HS-27A (cell line): Measurements from ENCODE around the gene TVP23C.
A peak's percentile ranks its signal among the peaks of the same experiment; 100 is the strongest.
"Not testable (repeated sequence)": the region's sequence is repeated elsewhere in the genome, so short reads cannot be mapped to it uniquely, and the experiment has no call there.

Experiments
- DNase-seq: peaks from one replicate; pipeline ENCODE4 v3.0.0-alpha.2; 2012; ENCODE audit warnings: low read depth, missing footprints

TVP23C gene

GRCh38 chr17:15563375-15563857 lies at the start of gene TVP23C:
Gene TVP23C, minus strand, starts transcription at chr17:15563483. Its CDS starts 35 bp downstream, at chr17:15563448.
- peak; percentile 50 for DNase-seq

- not testable (repeated sequence) for DNase-seq
Observed at GRCh38 chr17:15592960-15593359, 29.7 kb upstream of the TVP23C start.

- DNase-seq = not testable (repeated sequence)
Observed at GRCh38 chr17:15591986-15592385, 28.7 kb upstream of the TVP23C start.

DNA sequence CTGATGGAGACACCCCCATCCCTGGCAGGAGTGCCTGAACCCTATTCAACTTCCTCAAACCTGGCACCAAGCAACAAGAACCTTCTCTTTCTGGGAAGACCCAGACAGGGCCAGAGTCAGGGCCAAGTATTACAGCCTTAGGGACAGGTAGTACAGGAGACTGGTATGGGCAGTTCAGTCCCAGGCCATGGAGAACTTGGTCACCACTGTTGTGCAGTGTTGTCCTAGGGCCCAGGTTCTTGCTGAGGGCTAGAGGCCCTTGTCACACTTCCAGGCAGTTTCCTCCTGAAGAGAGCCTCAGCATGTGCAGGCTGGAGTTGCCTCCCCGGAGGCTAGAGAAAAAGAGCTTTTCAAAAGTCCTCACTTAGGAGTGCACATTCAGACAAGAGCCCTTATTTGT lies 27.6 kb upstream of the TVP23C start:
- DNase-seq = not testable (repeated sequence)

DNA sequence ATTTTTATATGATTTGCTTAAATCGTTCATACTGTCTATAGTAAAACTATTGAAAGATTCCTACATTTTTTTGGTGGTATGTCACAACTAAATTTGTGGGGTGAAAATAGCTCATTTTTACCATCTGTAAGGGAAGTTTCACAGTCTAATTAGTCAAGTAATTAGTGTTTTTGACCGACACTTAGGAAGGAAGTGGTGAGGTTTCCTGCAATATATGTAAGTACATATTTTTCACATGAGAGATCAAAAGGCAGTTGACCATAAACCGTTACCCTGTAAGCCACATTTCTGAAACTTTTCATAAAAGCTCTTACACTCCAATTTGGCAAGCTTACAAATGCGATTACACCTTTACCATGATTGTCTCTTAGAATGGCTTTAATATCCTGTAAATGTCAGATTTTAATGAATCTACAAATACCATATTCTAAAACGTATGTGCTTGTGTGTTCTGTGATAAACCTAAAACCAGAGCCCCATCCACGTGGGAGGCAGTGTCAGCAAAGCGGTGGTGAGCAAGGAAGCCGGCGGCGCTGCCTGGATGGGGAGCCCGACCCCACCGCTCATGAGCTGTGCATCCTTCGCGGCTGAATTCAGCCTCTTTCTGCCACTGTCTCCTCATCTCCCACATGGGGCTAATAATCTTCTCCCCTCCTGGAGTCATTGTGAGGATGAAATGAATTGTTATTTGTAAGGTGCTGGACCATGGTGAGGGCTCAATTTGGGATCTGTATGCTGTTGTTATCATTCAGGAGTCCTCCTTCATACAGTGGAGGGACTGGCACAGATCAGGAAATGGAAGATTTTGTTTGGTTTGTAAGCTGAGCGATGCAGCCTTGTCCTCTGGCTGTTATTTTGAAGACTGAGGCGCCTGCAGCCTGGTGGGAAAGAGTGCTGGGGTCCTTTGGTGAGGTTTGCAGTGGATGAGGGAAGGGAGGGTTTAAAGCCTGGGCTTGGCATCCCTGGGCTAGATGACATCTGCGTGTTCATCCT lies 26.6 kb upstream of the TVP23C start:
- DNase-seq = not testable (repeated sequence)

GRCh38 chr17:15588017-15588416 lies 24.7 kb upstream of the TVP23C start:
- not testable (repeated sequence) for DNase-seq

DNA sequence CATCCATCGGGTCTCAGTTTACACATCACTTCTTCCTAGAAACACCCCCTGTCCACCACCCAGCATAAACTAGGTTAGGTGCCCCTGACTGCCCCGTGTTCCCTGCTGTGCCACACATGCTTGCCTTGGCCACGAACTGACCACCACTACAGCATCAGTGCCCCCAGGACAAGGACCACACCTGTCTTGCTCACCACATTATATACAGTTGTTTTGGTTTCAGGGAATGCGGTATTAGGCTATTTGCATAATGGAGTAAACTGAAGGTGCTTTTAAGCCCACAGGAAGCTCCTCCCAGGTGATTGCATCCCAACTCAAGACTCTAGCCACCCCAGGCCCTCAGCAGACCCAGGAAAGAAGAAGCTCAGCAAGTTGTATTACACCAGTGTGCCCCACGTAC lies 20.0 kb upstream of the TVP23C start:
- DNase-seq = not testable (repeated sequence)

DNA sequence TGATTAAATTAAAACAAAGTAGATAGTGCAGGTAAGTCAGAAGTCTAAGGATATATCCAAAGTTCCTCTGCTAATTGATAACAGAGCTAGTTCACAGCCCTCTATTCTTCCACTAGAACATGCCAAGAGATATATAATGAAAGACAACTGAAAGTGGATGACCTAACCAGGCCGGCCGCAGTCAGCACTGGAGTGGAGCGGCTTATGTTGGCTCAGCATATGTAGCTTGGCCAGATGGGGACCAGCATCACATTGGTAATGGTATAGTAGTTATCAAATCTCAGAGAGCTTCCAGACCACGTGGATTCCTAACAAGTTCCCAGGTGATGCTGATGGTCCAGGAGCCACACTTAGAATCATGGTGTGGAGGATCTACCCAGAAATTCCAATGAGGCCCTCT lies 18.2 kb upstream of the TVP23C start:
- DNase-seq = not testable (repeated sequence)

GRCh38 chr17:15576848-15577247 lies 13.6 kb upstream of the TVP23C start:
- not testable (repeated sequence) for DNase-seq

DNA sequence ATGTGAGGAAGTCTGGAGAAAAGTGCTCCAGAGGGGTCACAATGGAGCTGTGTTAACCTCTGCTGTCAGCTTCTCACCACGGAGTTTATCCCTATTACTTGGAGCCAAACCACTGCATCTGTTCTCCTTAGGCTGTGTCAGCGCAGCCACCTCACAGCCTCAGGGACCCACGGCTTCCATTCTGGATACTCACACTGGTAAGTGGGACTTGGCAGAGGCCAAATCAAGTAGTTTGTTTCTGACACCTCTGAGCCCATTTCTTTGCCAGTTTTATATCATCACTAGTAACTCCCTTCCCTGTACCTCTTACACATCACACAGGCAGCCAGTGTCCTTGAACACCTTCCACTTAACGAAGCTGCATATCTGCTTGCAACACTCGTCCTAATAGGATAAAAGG lies 11.4 kb upstream of the TVP23C start:
- DNase-seq = not testable (repeated sequence)

DNA sequence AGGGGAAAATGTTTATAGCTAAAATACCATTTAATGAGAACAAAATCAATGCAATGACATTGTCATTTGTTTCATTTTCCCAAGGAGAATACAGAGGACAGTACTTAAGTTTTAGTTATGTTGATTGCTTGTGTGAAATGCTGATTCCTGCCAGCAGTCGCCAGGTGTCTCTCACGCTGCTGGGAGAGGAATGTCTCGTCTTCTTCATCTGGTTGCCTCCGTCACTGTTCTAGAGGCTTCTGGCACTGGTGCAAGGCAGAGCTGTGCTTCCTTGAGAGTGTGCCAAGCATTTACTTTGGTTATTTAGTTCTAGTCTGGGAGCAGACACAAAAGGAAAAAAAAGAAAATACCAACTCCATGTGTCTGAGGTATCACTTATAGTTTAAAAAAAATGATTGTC lies 10.6 kb upstream of the TVP23C start:
- DNase-seq = not testable (repeated sequence)

DNA sequence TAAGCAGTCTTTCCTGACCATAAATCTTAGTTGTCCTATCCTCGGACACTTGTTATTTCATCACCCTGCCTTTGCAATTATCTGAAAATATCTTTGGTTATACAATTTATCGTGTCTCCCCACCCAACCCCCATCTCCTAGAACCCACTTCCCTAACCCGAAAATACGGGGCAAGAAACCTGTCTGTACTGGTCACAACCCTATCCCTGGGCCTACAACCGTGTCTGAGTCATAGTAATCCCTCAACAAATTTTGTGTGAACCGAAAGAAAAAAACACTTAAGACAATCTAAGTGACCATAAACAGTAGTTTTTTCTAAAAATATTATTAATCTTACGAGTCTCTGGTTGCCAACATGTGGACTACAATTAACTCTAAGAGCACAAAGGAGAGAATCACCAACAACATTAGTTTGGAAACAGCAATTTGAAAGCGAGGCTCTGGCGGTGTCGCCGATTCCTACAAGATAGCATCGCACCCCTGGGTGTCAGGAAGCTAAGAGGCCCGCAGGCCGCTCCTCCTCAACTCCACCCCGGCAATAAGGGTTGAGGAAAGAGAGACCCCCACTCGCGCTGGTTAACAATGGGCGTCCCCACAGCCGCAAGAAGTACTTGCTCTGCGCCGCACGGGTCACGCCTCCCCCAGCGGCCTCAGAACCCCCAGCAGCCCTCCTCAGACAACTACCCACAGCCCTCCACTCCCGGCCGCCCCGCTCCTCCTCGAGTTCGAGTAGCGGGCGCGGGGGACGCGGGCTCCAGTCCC lies 489 bp downstream of the TVP23C start:
- not testable (repeated sequence) for DNase-seq

DNA sequence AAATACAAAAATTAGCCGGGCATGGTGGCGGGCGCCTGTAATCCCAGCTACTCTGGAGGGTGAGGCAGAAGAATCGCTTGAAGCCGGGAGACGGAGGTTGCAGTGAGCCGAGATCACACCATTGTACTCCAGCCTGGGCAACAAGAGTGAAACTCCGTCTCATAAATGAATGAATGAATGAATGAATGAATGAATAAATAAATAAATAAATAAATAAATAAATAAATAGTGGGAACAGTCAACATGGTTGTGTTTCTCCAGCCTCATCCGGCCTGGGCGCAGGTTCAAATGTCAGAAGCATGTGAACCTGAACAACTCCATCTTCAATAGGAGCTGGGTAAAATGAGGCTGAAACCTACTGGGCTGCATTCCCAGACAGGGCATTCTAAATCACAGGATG lies 1.8 kb downstream of the TVP23C start:
- DNase-seq = not testable (repeated sequence)

DNA sequence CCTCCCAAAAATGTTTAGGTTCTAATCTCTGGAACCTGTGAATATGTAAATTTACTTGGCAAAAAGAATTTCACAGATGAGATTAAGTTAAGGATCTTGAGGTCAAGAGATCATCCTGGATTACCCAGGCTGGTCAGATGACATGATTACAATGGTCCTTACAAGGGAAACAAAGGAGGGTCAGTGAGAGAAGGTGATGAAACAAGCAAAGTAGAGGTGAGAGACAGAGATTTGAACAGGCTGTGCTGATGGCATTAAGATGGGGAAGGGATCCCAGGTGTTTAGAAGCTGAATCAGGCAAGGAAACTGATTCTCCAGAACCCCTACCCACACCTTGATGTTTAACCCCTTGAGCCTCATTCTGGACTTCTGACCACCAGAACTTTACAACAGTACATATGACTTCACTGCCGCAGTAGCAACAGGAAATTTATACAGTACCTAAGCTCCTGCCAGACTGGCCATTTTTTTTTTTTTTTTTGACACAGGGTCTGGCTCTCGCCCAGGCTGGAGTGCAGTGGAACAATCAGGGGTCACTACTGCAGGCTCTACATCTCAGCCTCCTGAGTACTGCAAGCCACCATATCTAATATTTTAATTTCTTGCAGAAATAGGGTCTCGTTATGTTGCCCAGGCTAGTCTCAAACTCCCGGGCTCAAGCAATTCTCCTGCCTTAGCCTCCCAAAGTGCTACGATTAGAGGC lies 4.7 kb downstream of the TVP23C start:
- DNase-seq = not testable (repeated sequence)

- not testable (repeated sequence) for DNase-seq
Observed at GRCh38 chr17:15557334-15557832, 5.9 kb downstream of the TVP23C start.

- DNase-seq = not testable (repeated sequence)
Observed at GRCh38 chr17:15552932-15553331, 10.4 kb downstream of the TVP23C start.

- not testable (repeated sequence) for DNase-seq
Observed at GRCh38 chr17:15549552-15549951, 13.7 kb downstream of the TVP23C start.

DNA sequence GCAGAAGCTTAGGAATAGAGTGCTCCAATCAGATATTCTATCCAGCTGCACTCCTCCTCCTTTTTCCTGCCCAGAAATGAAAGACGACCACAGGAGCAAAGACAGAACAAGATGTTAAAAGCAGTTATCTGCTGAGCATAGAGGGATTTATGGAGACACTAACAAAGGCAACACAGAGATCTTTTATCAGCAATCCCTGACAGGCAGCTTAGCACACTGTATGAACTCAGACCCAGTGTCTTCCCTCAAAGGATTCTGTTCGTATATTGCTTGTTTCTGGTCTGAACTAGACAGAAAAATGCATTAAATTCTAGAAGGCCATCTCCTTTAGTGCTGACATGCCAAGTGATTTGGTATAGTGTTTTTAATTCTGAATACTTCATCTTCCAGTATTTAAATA lies 16.7 kb downstream of the TVP23C start:
- DNase-seq = not testable (repeated sequence)

DNA sequence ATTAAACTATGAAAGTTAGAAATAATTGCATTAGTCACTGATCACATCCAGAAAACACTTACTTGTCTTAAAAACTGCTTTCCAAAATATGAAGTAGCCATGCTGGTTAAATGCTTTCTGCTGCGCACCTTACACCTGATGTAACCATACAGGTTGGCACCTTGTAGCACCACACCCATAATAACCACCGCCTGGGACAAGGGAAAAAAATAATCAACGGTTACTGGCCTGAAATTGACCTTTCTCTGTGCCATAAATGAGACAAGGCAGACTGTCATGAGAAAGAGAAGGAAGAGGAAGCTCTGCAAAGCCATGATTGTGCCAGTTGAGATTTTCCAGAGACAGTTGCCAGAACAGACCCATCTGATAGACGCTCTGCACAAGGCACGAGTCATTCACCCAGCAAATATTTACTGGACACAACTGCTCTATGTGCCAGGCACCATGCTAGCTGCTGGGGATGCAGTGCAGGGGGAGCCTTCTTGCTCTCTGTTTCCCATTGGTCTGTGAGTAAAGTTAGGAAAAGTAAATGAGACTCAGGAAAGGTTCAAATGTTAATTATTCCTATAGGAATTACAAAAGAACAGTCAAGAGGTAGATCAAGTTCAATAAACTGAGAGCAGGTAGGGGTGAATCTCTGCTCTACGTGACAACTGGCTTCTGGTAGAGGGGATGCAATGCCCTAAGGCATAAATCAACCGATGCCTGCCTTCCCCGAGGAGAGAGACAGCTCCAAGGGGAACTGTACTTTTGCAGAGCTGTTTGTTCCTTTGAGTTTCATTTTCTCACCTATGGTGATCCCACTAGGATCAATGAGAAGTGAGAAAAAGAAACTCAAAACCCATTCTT lies 22.7 kb downstream of the TVP23C start:
- DNase-seq = not testable (repeated sequence)

DNA sequence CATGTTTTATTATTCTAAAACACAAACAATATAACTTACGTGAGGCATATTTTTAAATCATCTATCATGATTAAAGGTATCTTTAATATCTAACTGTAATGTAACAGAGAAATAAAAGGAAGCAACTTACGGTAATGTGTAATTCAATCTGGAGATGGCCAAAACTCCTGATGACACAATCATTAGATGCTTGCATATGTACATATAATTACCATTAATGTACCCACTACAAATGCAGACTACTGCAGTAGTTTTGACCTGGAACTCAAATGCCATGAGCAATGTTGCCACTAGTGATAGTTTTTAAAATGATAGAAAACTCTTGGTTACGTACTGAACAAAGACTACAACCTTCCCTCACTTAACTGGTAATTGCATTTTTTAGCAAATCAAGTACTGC lies 30.2 kb downstream of the TVP23C start:
- DNase-seq = not testable (repeated sequence)
